Loucy (cell line): ENCODE results near the gene PSME3.
"Not testable (repeated sequence)": the region's sequence is repeated elsewhere in the genome, so short reads cannot be mapped to it uniquely, and the experiment has no call there.

Experiments used
- H2AFZ ChIP-seq: fragments of 200-600 bp; sonication (generic); 2 replicates; pipeline ENCODE4 v1.6.0; 2016; ENCODE audit warnings: antibody characterized with exemption, mild to moderate bottlenecking, low read length, moderate library complexity
- H3F3A ChIP-seq: fragments of 200-600 bp; 2 replicates; pipeline ENCODE4 v1.6.0; 2016; ENCODE audit warnings: antibody characterized with exemption, low read depth, mild to moderate bottlenecking
- H3K27me3 ChIP-seq: fragments of 200-600 bp; sonication (generic); 2 replicates; pipeline ENCODE4 v1.6.1; 2014; ENCODE audit warnings: low read length, mild to moderate bottlenecking; ENCODE audit not compliant: insufficient read depth, poor library complexity, severe bottlenecking
- H3K36me3 ChIP-seq: fragments of 200-600 bp; sonication (generic); 2 replicates; pipeline ENCODE4 v1.6.1; 2016; ENCODE audit warnings: low read length; ENCODE audit not compliant: insufficient read depth
- H3K4me1 ChIP-seq: fragments of 200-600 bp; sonication (generic); 2 replicates; pipeline ENCODE4 v1.5.1; 2014; ENCODE audit warnings: low read length, mild to moderate bottlenecking; ENCODE audit not compliant: insufficient read depth, poor library complexity, severe bottlenecking
- H3K4me2 ChIP-seq: fragments of 200-600 bp; sonication (generic); 2 replicates; pipeline ENCODE4 v1.6.0; 2014; ENCODE audit warnings: antibody characterized with exemption, low read length, low read depth, mild to moderate bottlenecking; ENCODE audit not compliant: poor library complexity, severe bottlenecking
- H3K4me3 ChIP-seq: fragments of 200-600 bp; sonication (generic); 2 replicates; pipeline ENCODE4 v1.5.1; 2014; ENCODE audit warnings: low read length, mild to moderate bottlenecking, mixed read lengths; ENCODE audit not compliant: poor library complexity, severe bottlenecking
- H3K79me2 ChIP-seq: fragments of 200-600 bp; sonication (generic); 2 replicates; pipeline ENCODE4 v1.6.1; 2014; ENCODE audit warnings: low read length; ENCODE audit not compliant: insufficient read depth
- H3K9ac ChIP-seq: fragments of 200-600 bp; sonication (generic); 2 replicates; pipeline ENCODE4 v1.6.0; 2014; ENCODE audit warnings: mild to moderate bottlenecking, low read depth, low read length, moderate library complexity; ENCODE audit not compliant: poor library complexity, severe bottlenecking
- H3K9me2 ChIP-seq: fragments of 200-600 bp; sonication (generic); replicated peaks from 2 replicates; pipeline ENCODE4 v1.6.1; 2016; ENCODE audit warnings: low read depth, low read length, mixed read lengths
- H3K9me3 ChIP-seq: fragments of 200-600 bp; sonication (generic); 2 replicates; pipeline ENCODE4 v1.6.1; 2014; ENCODE audit warnings: mild to moderate bottlenecking, antibody characterized with exemption, low read length, low read depth; ENCODE audit not compliant: insufficient read depth
- H4K20me1 ChIP-seq: fragments of 200-600 bp; sonication (generic); 2 replicates; pipeline ENCODE4 v1.6.0; 2014; ENCODE audit warnings: antibody characterized with exemption, low read length, mild to moderate bottlenecking; ENCODE audit not compliant: insufficient read depth, poor library complexity, severe bottlenecking
- CTCF ChIP-seq: fragments of 200-600 bp; sonication (generic); conservative IDR thresholded peaks from 2 replicates; pipeline ENCODE4 v1.5.1; 2014; ENCODE audit warnings: mild to moderate bottlenecking, antibody characterized with exemption, low read length
- EZH2phosphoT487 ChIP-seq: fragments of 200-600 bp; IDR thresholded peaks from 2 replicates; pipeline ENCODE4 v1.6.1; 2018; ENCODE audit warnings: antibody characterized with exemption, mild to moderate bottlenecking, moderate library complexity, borderline replicate concordance

PSME3 gene

GRCh38 chr17:42853968-42854790, 21.0 kb downstream of the PSME3 start:
- Histone ChIP-seq H3K27me3 (no peaks in the 10 kb centered on the region), H3K9me2 (no peaks in the 10 kb centered on the region), H3K4me3 (no peak overlapping the region), H3K79me2 (no peaks in the 10 kb centered on the region), H3K4me1 (no peaks in the 10 kb centered on the region), H3K9ac (no peak overlapping the region), H4K20me1 (no peaks in the 10 kb centered on the region), H2AFZ (no peak overlapping the region), H3F3A (no peaks in the 10 kb centered on the region), H3K36me3 (no peaks in the 10 kb centered on the region), H3K9me3 (no peaks in the 10 kb centered on the region), H3K4me2 (no peak overlapping the region)
- TF ChIP-seq CTCF (no peak), EZH2phosphoT487 (no peak)

- TF ChIP-seq CTCF: no peak
- TF ChIP-seq EZH2phosphoT487: no peak
- H3K9ac ChIP-seq: no peak overlapping the region
- no peaks in the 10 kb centered on the region for H4K20me1 ChIP-seq
- H3F3A ChIP-seq: no peaks in the 10 kb centered on the region
- no peaks in the 10 kb centered on the region for H3K36me3 ChIP-seq
- H3K4me2 ChIP-seq: no peak overlapping the region
- H2AFZ ChIP-seq: no peak overlapping the region
- H3K27me3 ChIP-seq: no peaks in the 10 kb centered on the region
- no peaks in the 10 kb centered on the region for H3K9me3 ChIP-seq
- no peaks in the 10 kb centered on the region for H3K79me2 ChIP-seq
- no peaks in the 10 kb centered on the region for H3K4me1 ChIP-seq
- H3K9me2 ChIP-seq: no peaks in the 10 kb centered on the region
- H3K4me3 ChIP-seq: no peak overlapping the region
Observed at GRCh38 chr17:42855048-42855596, 21.9 kb downstream of the PSME3 start.

GRCh38 chr17:42856093-42856492, 22.9 kb downstream of the PSME3 start:
- H3K4me2 ChIP-seq, H3F3A ChIP-seq, H4K20me1 ChIP-seq, H3K9ac ChIP-seq, H3K79me2 ChIP-seq, H3K9me2 ChIP-seq, H2AFZ ChIP-seq, H3K9me3 ChIP-seq, H3K4me3 ChIP-seq, H3K36me3 ChIP-seq, H3K27me3 ChIP-seq, H3K4me1 ChIP-seq: not testable (repeated sequence)

GRCh38 chr17:42856516-42856915, 23.3 kb downstream of the PSME3 start:
- H3K9ac ChIP-seq, H3K4me1 ChIP-seq, H3K4me2 ChIP-seq, H3K27me3 ChIP-seq, H3K79me2 ChIP-seq, H3K36me3 ChIP-seq, H3F3A ChIP-seq, H2AFZ ChIP-seq, H3K9me3 ChIP-seq, H4K20me1 ChIP-seq, H3K4me3 ChIP-seq, H3K9me2 ChIP-seq: not testable (repeated sequence)
